Measurements from ENCODE around the gene TRAF3IP1. TPM values are rescaled to one million over a fixed set of nuclear protein-coding genes. Genes with fewer than 3 reads are reported as not detected.

Gene TRAF3IP1
- total RNA-seq, 2 experiments from 2014 or later: 5.1 to 6.9 TPM

DNA sequence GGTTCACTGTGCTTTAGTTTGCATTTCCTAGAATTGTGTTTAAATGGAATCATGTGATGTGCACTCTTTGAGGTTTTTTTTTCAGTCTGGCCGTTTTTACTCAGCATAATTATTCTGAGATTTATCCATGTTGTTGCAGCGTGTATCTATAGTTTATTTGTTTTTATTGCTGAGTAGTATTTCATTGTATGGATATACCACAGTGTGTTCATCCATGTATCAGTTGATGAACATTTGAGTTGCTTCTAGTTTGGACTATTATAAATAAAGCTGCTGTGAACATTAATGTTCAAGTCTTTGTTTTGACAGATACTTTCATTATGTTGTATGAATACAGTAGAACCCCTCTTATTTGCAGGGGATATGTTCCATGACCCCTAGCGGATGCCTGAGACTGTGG is 39.1 kb downstream of the TRAF3IP1 start:
- no peak for ATAC-seq (ENCODE audit: poor library complexity)
- H3K27me3 Mint-ChIP-seq: no peaks in the 10 kb centered on the region
- intact Hi-C loops (cut with DNase I, micrococcal nuclease): loop anchor here in 1 of 2 experiments (5.0 kb wide), 1 partner anchor 428 kb away; no protein-coding TSS in a partner anchor

DNA sequence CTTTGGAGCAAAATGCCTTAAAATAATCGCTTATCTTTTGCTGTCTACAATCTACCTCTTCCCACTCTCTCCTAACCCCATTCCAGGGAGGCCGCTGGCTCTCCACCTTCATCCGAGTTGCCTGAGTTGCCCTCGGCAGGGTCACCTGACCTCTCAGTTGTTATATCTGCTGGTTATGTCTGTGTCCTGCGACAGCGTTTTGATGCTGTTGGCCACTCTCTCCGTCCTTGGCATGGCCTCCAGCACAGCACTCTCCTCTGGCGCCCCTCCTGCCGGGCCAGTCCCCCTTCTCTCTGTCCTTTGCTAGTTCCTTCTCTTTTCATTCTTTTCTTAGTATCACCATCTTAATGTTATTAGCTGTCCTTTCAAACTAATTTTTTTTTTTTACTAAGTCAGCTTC is 41.6 kb downstream of the TRAF3IP1 start:
- no peaks in the 10 kb centered on the region for H3K9me3 Mint-ChIP-seq

More for the DNA sequence above, 39.1 kb downstream of the TRAF3IP1 start:
- peaks cover 23% of the 10 kb centered on the region for H3K36me3 ChIP-seq (ENCODE audit: insufficient read depth, low read length)
- CTCF ChIA-PET: no interaction called here
- POLR2A ChIA-PET: no interaction called here
- DNase-seq: no peak
- Mint-ChIP-seq H3K4me1 (ENCODE audit: low read depth) (no peaks in the 10 kb centered on the region), H3K27ac (no peak overlapping the region), H3K9me3 (no peaks in the 10 kb centered on the region), H3K4me3 (no peak overlapping the region), H3K36me3 (ENCODE audit: low read depth) (peaks cover 51% of the 10 kb centered on the region)
- no peaks in the 10 kb centered on the region for H3K4me1 ChIP-seq (ENCODE audit: insufficient read depth, low read length)
- TF ChIP-seq, protein P1, sequence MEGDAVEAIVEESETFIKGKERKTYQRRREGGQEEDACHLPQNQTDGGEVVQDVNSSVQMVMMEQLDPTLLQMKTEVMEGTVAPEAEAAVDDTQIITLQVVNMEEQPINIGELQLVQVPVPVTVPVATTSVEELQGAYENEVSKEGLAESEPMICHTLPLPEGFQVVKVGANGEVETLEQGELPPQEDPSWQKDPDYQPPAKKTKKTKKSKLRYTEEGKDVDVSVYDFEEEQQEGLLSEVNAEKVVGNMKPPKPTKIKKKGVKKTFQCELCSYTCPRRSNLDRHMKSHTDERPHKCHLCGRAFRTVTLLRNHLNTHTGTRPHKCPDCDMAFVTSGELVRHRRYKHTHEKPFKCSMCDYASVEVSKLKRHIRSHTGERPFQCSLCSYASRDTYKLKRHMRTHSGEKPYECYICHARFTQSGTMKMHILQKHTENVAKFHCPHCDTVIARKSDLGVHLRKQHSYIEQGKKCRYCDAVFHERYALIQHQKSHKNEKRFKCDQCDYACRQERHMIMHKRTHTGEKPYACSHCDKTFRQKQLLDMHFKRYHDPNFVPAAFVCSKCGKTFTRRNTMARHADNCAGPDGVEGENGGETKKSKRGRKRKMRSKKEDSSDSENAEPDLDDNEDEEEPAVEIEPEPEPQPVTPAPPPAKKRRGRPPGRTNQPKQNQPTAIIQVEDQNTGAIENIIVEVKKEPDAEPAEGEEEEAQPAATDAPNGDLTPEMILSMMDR (IDR thresholded peaks at IDR 0.05): no peak
- H3K27ac ChIP-seq (ENCODE audit: low read depth in 1 of 2, low read length in 2 of 2): no peak overlapping the region
- no peaks in the 10 kb centered on the region for H3K27me3 ChIP-seq (ENCODE audit: control insufficient read depth in 1 of 2, insufficient read depth in 2 of 2, low read length in 2 of 2)
- H3K9me3 ChIP-seq (ENCODE audit: control insufficient read depth in 1 of 2, insufficient read depth in 1 of 2, low read length in 2 of 2): no peaks in the 10 kb centered on the region
- no peak overlapping the region for H3K4me3 ChIP-seq (ENCODE audit: low read length)

DNA sequence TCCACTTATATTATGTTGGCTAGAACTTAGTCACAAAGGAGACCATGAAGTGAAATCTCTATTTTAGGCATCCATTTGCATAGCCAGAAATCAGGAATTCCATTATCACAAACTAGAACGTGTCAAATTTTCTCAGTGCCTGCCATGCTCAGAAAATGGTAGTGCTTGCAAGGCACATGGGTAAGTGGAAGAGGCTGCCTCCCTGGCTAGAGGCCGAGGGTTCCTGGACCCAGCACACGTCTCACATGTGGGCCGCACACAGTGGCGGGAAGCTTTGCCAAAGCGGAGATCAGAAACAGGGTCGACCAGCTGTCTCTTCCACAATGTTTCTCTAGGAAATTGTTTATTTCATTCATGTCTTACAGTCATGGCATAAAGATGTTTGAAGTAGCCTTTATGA is 42.3 kb downstream of the TRAF3IP1 start:
- CTCF ChIA-PET: no interaction called here
- no peak overlapping the region for H3K27ac ChIP-seq (ENCODE audit: low read depth in 1 of 2, low read length in 2 of 2)
- H3K27me3 ChIP-seq (ENCODE audit: control insufficient read depth in 1 of 2, insufficient read depth in 2 of 2, low read length in 2 of 2): no peaks in the 10 kb centered on the region
- intact Hi-C loops (cut with DNase I, micrococcal nuclease): loop anchor here in 1 of 2 experiments (10.0 kb wide), 1 partner anchor 1782 kb away; the partner anchor contains the start of gene OTOS
- H3K36me3 ChIP-seq (ENCODE audit: insufficient read depth, low read length): peaks cover 19% of the 10 kb centered on the region
- no peaks in the 10 kb centered on the region for H3K4me1 ChIP-seq (ENCODE audit: insufficient read depth, low read length)
- no peak overlapping the region for H3K4me3 Mint-ChIP-seq
- H3K4me1 Mint-ChIP-seq (ENCODE audit: low read depth): no peaks in the 10 kb centered on the region
- H3K36me3 Mint-ChIP-seq (ENCODE audit: low read depth): peaks cover 40% of the 10 kb centered on the region
- H3K4me3 ChIP-seq (ENCODE audit: low read length): no peak overlapping the region
- POLR2A ChIA-PET: no interaction called here
- no peaks in the 10 kb centered on the region for H3K9me3 ChIP-seq (ENCODE audit: control insufficient read depth in 1 of 2, insufficient read depth in 1 of 2, low read length in 2 of 2)
- no peak overlapping the region for H3K27ac Mint-ChIP-seq
- H3K9me3 Mint-ChIP-seq: no peaks in the 10 kb centered on the region
- no peak for DNase-seq
- ATAC-seq (ENCODE audit: poor library complexity): no peak
- TF ChIP-seq, protein P1 (IDR thresholded peaks at IDR 0.05): no peak
- no peaks in the 10 kb centered on the region for H3K27me3 Mint-ChIP-seq

More for the DNA sequence above, 41.6 kb downstream of the TRAF3IP1 start:
- Mint-ChIP-seq H3K27ac (no peak overlapping the region), H3K4me3 (no peak overlapping the region), H3K4me1 (ENCODE audit: low read depth) (no peaks in the 10 kb centered on the region), H3K27me3 (no peaks in the 10 kb centered on the region), H3K36me3 (ENCODE audit: low read depth) (peaks cover 45% of the 10 kb centered on the region)
- no peaks in the 10 kb centered on the region for H3K4me1 ChIP-seq (ENCODE audit: insufficient read depth, low read length)
- peaks cover 19% of the 10 kb centered on the region for H3K36me3 ChIP-seq (ENCODE audit: insufficient read depth, low read length)
- TF ChIP-seq, protein P1 (IDR thresholded peaks at IDR 0.05): no peak
- ChIA-PET POLR2A (no interaction called here), CTCF (no interaction called here)
- DNase-seq: no peak
- no peak overlapping the region for H3K4me3 ChIP-seq (ENCODE audit: low read length)
- H3K27ac ChIP-seq (ENCODE audit: low read depth in 1 of 2, low read length in 2 of 2): no peak overlapping the region
- H3K27me3 ChIP-seq (ENCODE audit: control insufficient read depth in 1 of 2, insufficient read depth in 2 of 2, low read length in 2 of 2): no peaks in the 10 kb centered on the region
- ATAC-seq (ENCODE audit: poor library complexity): no peak
- intact Hi-C loops (cut with DNase I, micrococcal nuclease): loop anchor here in 1 of 2 experiments (10.0 kb wide), 1 partner anchor 1783 kb away; the partner anchor contains the start of gene OTOS
- no peaks in the 10 kb centered on the region for H3K9me3 ChIP-seq (ENCODE audit: control insufficient read depth in 1 of 2, insufficient read depth in 1 of 2, low read length in 2 of 2)

All from CD4-positive, alpha-beta T cell (primary cell).